Osteocyte (in vitro differentiated cells): Measurements from ENCODE around the gene CCNQ. TPM values are rescaled to one million over a fixed set of nuclear protein-coding genes. Genes with fewer than 3 reads are reported as not detected.

Experiments
- DNase-seq: peaks from one replicate; pipeline ENCODE4 v3.0.0; 2021; ENCODE audit warnings: mixed read lengths; ENCODE audit not compliant: unreplicated experiment; ENCODE audit errors: extremely low spot score
- H3K27ac Mint-ChIP-seq: one replicate; pipeline ENCODE4 v1.8.0; 2021; ENCODE audit warnings: mild to moderate bottlenecking, mixed read lengths; ENCODE audit not compliant: unreplicated experiment
- H3K27me3 Mint-ChIP-seq: one replicate; pipeline ENCODE4 v1.8.0; 2021; ENCODE audit warnings: mixed read lengths; ENCODE audit not compliant: unreplicated experiment
- H3K36me3 Mint-ChIP-seq: one replicate; pipeline ENCODE4 v1.8.0; 2021; ENCODE audit warnings: mixed read lengths; ENCODE audit not compliant: unreplicated experiment
- H3K4me1 Mint-ChIP-seq: one replicate; pipeline ENCODE4 v1.8.0; 2021; ENCODE audit warnings: mixed read lengths; ENCODE audit not compliant: unreplicated experiment
- H3K4me3 Mint-ChIP-seq: one replicate; pipeline ENCODE4 v1.8.0; 2021; ENCODE audit warnings: mild to moderate bottlenecking, moderate library complexity, mixed read lengths; ENCODE audit not compliant: unreplicated experiment
- H3K9me3 Mint-ChIP-seq: one replicate; pipeline ENCODE4 v1.8.0; 2021; ENCODE audit warnings: mixed read lengths; ENCODE audit not compliant: unreplicated experiment
- CTCF ChIP-seq: fragments of 200-600 bp; sonication (generic); IDR thresholded peaks from 2 replicates; pipeline ENCODE4 v1.5.0; 2021; ENCODE audit warnings: antibody characterized with exemption, mild to moderate bottlenecking, moderate library complexity
- total RNA-seq: library from RNA; stranded (reverse); gene quantifications from 2 replicates; pipeline ENCODE4 v1.2.1, GENCODE V29; 2021

CCNQ gene
- total RNA-seq, 1 donor from 2014 or later: 16.0 TPM

- Mint-ChIP-seq H3K36me3 (peaks cover 1% of the 10 kb centered on the region), H3K4me1 (no peaks in the 10 kb centered on the region), H3K27me3 (no peaks in the 10 kb centered on the region), H3K27ac (no peak overlapping the region), H3K9me3 (no peaks in the 10 kb centered on the region), H3K4me3 (no peak overlapping the region)
- no peak for TF ChIP-seq CTCF
- no peak for DNase-seq
Measured at GRCh38 chrX:153568451-153569011, 30.4 kb downstream of the CCNQ start.

- Mint-ChIP-seq H3K4me3 (no peak overlapping the region), H3K4me1 (no peaks in the 10 kb centered on the region), H3K27me3 (no peaks in the 10 kb centered on the region), H3K36me3 (peaks cover 3% of the 10 kb centered on the region), H3K27ac (no peak overlapping the region), H3K9me3 (no peaks in the 10 kb centered on the region)
- TF ChIP-seq CTCF: no peak
- no peak for DNase-seq
Measured at GRCh38 chrX:153565996-153566580, 32.9 kb downstream of the CCNQ start.

- no peaks in the 10 kb centered on the region for H3K27me3 Mint-ChIP-seq
- H3K4me3 Mint-ChIP-seq: no peak overlapping the region
- TF ChIP-seq CTCF: no peak
- DNase-seq: no peak
- H3K27ac Mint-ChIP-seq: no peak overlapping the region
- H3K36me3 Mint-ChIP-seq: peaks cover 3% of the 10 kb centered on the region
- no peaks in the 10 kb centered on the region for H3K9me3 Mint-ChIP-seq
- no peaks in the 10 kb centered on the region for H3K4me1 Mint-ChIP-seq
Measured at GRCh38 chrX:153564047-153564606, 34.8 kb downstream of the CCNQ start.

GRCh38 chrX:153562546-153562945, 36.4 kb downstream of the CCNQ start:
- DNase-seq: no peak
- no peak for TF ChIP-seq CTCF
- no peaks in the 10 kb centered on the region for H3K9me3 Mint-ChIP-seq
- H3K27ac Mint-ChIP-seq: no peak overlapping the region
- H3K27me3 Mint-ChIP-seq: no peaks in the 10 kb centered on the region
- H3K4me1 Mint-ChIP-seq: no peaks in the 10 kb centered on the region
- peaks cover 3% of the 10 kb centered on the region for H3K36me3 Mint-ChIP-seq
- no peak overlapping the region for H3K4me3 Mint-ChIP-seq

- no peak for DNase-seq
- H3K9me3 Mint-ChIP-seq: no peaks in the 10 kb centered on the region
- H3K27ac Mint-ChIP-seq: no peak overlapping the region
- peaks cover 3% of the 10 kb centered on the region for H3K36me3 Mint-ChIP-seq
- no peak for TF ChIP-seq CTCF
- no peaks in the 10 kb centered on the region for H3K27me3 Mint-ChIP-seq
- H3K4me3 Mint-ChIP-seq: no peak overlapping the region
- H3K4me1 Mint-ChIP-seq: no peaks in the 10 kb centered on the region
Measured at GRCh38 chrX:153561337-153561736, 37.6 kb downstream of the CCNQ start.
